Fibroblast of villous mesenchyme (primary cell): Measurements from ENCODE around the gene MRM1. TPM values are rescaled to one million over a fixed set of nuclear protein-coding genes. Genes with fewer than 3 reads are reported as not detected.

Source experiments
- DNase-seq: peaks from one replicate; pipeline ENCODE4 v3.0.0-alpha.2; 2010; ENCODE audit warnings: low read depth
- H3K4me3 ChIP-seq: 2 replicates; pipeline ENCODE4 v1.5.1; 2011; ENCODE audit warnings: low read depth, mild to moderate bottlenecking, low read length
- CTCF ChIP-seq: IDR thresholded peaks from 2 replicates; pipeline ENCODE4 v1.5.1; 2012; ENCODE audit warnings: low read depth, mild to moderate bottlenecking, low read length; ENCODE audit not compliant: insufficient read depth
- total RNA-seq: library from RNA; depleted of rRNA; stranded (reverse); fragments of >200 nt; gene quantifications from 2 replicates; pipeline ENCODE4 v1.2.3, GENCODE V29; 2012

Gene MRM1
- total RNA-seq, 1 donor, result 4.7 TPM

- TF ChIP-seq CTCF, result no peak
- H3K4me3 ChIP-seq, result no peak overlapping the region
- no peak for DNase-seq
Measured at GRCh38 chr17:36653374-36653773, 52.0 kb downstream of the MRM1 start.

- H3K4me3 ChIP-seq, result no peak overlapping the region
- DNase-seq, result no peak
- TF ChIP-seq CTCF, result no peak
Measured at GRCh38 chr17:36653856-36654255, 52.5 kb downstream of the MRM1 start.

- DNase-seq, result no peak
- TF ChIP-seq CTCF, result no peak
- no peak overlapping the region for H3K4me3 ChIP-seq
Measured at GRCh38 chr17:36655726-36656125, 54.3 kb downstream of the MRM1 start.

- no peak for DNase-seq
- peak overlapping the region; percentile 50 for H3K4me3 ChIP-seq
Measured at GRCh38 chr17:36657390-36657762, 56.0 kb downstream of the MRM1 start.

GRCh38 chr17:36657763-36658490 is 56.5 kb downstream of the MRM1 start:
- H3K4me3 ChIP-seq, result peak overlapping the region; percentile 50
- DNase-seq, result peak; percentile 8
- peak; percentile 28 for TF ChIP-seq CTCF

More at GRCh38 chr17:36657390-36657762, 56.0 kb downstream of the MRM1 start:
- no peak for TF ChIP-seq CTCF

Other genes starting within 250 kb of the MRM1 start
- not detected in 2 replicates for gene TBC1D3H, start 213.1 kb upstream of the MRM1 start, total RNA-seq
- 15.5 and 17.7 TPM in 2 replicates for gene ZNHIT3, start 114.9 kb upstream of the MRM1 start, total RNA-seq
- 50.1 and 52.8 TPM in 2 replicates for gene MYO19, start 66.7 kb upstream of the MRM1 start, total RNA-seq
- gene PIGW, start 66.6 kb upstream of the MRM1 start, total RNA-seq, result 8.6 and 8.7 TPM in 2 replicates
- 63.5 and 70.4 TPM in 2 replicates for gene GGNBP2, start 56.7 kb upstream of the MRM1 start, total RNA-seq
- gene DHRS11, start 9.7 kb upstream of the MRM1 start, total RNA-seq, result 5.5 and 5.6 TPM in 2 replicates